Spleen (tissue), 11 donors: ENCODE data around the gene NPHP4. TPM values are rescaled to one million over a fixed set of nuclear protein-coding genes. Genes with fewer than 3 reads are reported as not detected.

ENCODE experiments used
- DNase-seq: peaks from one replicate; pipeline ENCODE4 v3.0.0-alpha.2; 2020
- H3K27ac ChIP-seq, 8 donors: fragments of 200-600 bp; sonication (generic) in 7 of 8; 1 replicate in 4 of 8; 2 replicates in 4 of 8; pipeline versions ENCODE4 v1.5.0 to v1.8.0; 2016 to 2021; ENCODE audit warnings: inconsistent platforms in 4 of 8, mild to moderate bottlenecking in 4 of 8, moderate library complexity in 1 of 8
- H3K27me3 ChIP-seq, 7 donors: fragments of 200-600 bp; sonication (generic) in 6 of 7; replicated peaks in 1 of 7; 1 replicate in 4 of 7; 2 replicates in 3 of 7; pipeline versions ENCODE4 v1.5.0 to v1.8.0; 2016 to 2021; ENCODE audit warnings: inconsistent platforms in 3 of 7, mild to moderate bottlenecking in 1 of 7
- H3K36me3 ChIP-seq, 6 donors: fragments of 200-600 bp; sonication (generic) in 5 of 6; 1 replicate in 4 of 6; 2 replicates in 2 of 6; pipeline versions ENCODE4 v1.5.0 to v1.8.0; 2016 to 2021; ENCODE audit warnings: inconsistent platforms in 2 of 6
- H3K4me1 ChIP-seq, 6 donors: fragments of 200-600 bp; sonication (generic) in 5 of 6; 1 replicate in 3 of 6; 2 replicates in 3 of 6; pipeline versions ENCODE4 v1.5.0 to v1.8.0; 2016 to 2021; ENCODE audit warnings: inconsistent platforms in 3 of 6
- H3K4me3 ChIP-seq, 8 donors: fragments of 200-600 bp; sonication (generic) in 7 of 8; 1 replicate in 4 of 8; 2 replicates in 4 of 8; pipeline versions ENCODE4 v1.5.0 to v1.8.0; 2016 to 2021; ENCODE audit warnings: inconsistent platforms in 4 of 8, mild to moderate bottlenecking in 4 of 8, moderate library complexity in 2 of 8
- H3K9me3 ChIP-seq, 8 donors: fragments of 200-600 bp; sonication (generic) in 7 of 8; 1 replicate in 4 of 8; 2 replicates in 4 of 8; pipeline versions ENCODE4 v1.5.0 to v1.8.0; 2016 to 2021; ENCODE audit warnings: inconsistent platforms in 4 of 8
- CTCF ChIP-seq, 11 experiments: fragments of 200-600 bp in 7 of 11; fragments of 450-650 bp in 4 of 11; sonication (generic) in 4 of 11; IDR thresholded peaks in 8 of 11; conservative IDR thresholded peaks in 3 of 11; 1 replicate in 7 of 11; 2 replicates in 4 of 11; pipeline versions ENCODE4 v1.4.0 to v1.8.0; 2016 to 2021; ENCODE audit warnings: antibody characterized with exemption in 11 of 11, inconsistent platforms in 4 of 11, mild to moderate bottlenecking in 1 of 11
- POLR2A ChIP-seq, 3 donors: fragments of 450-650 bp; IDR thresholded peaks; one replicate each; pipeline ENCODE4 v1.5.1; 2017; ENCODE audit warnings: antibody characterized with exemption in 3 of 3, mild to moderate bottlenecking in 1 of 3
- POLR2AphosphoS5 ChIP-seq, 3 donors: sonication (generic); formaldehyde crosslinking; IDR thresholded peaks; one replicate each; pipeline ENCODE4 v1.5.1; 2017; ENCODE audit warnings: antibody characterized with exemption in 3 of 3
- WGBS, 5 donors: extraction: QIAGEN DNeasy Blood & Tissue Kit in 3 of 5; methylation state at CpG; one replicate each; pipeline versions ENCODE4 v1.1.5 to v1.1.7; 2013 to 2018; 5-methylcytosine and 5-hydroxymethylcytosine counted together
- intact Hi-C: fragments of 100-400 bp; cut with DNase I; formaldehyde crosslinking; loops from one replicate; pipeline ENCODE4 v1.15.0; 2023; ENCODE audit warnings: low total_unique reads
- polyA plus RNA-seq, 3 donors: library from polyadenylated mRNA; stranded (reverse); fragments of 200-250 nt; gene quantifications; one replicate each; pipeline ENCODE4 v1.2.1, GENCODE V29; 2013
- total RNA-seq, 7 donors: library from RNA; depleted of rRNA in 3 of 7; stranded (reverse); fragments of >200 nt in 3 of 7; fragmentation: NEBNext Ultra II Directional in 4 of 7; extraction: Animal tissue kit (Norgen Biotek cat#: 25700) in 4 of 7; gene quantifications; one replicate each; pipeline versions ENCODE4 v1.1.0 to v1.2.1, GENCODE V29; 2016 to 2021
- donor health status: healthy with polysubstance abuse.
- donor health status: DM: no; HTN: no; CAD: no; lungs with moderate emphysema.
- donor health status: DM: no; HTN: no; CAD: no.
- donor health status: Bipolar disorder and iron deficiency.
- donor health status: healthy.
- donor health status: DM: no; HTN: no; CAD: no.
- donor health status: DM: yes; HTN: yes; CAD: no.

NPHP4 gene
- total and polyA plus RNA-seq, 10 donors = 1.2 to 17.5 (median 9.4) TPM

- Histone ChIP-seq H3K27ac (no peak overlapping the region), H3K27me3 (no peaks in the 10 kb centered on the region), H3K4me3 (no peak overlapping the region), H3K36me3 (peaks cover 0 to 86% (median 16%) of the 10 kb centered on the region in 6 donors), H3K4me1 (no peaks in the 10 kb centered on the region), H3K9me3 (no peaks in the 10 kb centered on the region)
- TF ChIP-seq POLR2A (IDR thresholded peaks at IDR 0.05) (no peak), CTCF (IDR thresholded peaks at IDR 0.05 in 8 of 11, conservative IDR thresholded peaks at IDR 0.05 in 3 of 11) (no peak), POLR2AphosphoS5 (IDR thresholded peaks at IDR 0.05) (no peak)
- intact Hi-C loops = no loop called here
- no peak for DNase-seq
- WGBS, 5 donors = 85 to 92% (median 90%) methylated on average over 13 of the region's 13 CpGs
Observed at GRCh38 chr1:5949085-5949760, 43.0 kb downstream of the NPHP4 start.

DNA sequence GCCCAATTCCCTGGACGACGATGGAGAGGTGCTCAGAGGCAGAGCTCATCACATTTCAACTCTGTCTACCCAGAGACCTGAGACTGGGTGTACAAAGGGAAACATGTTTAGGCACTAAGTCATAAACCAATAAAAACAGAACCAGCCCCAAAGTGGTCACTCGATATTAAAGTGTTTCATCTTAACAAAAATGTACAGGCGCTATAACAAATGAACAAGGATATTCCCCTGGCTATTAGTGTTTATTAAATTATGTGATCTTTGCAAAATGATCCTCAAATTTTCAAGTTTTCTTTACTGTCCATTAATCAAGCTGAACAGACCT, 43.6 kb downstream of the NPHP4 start:
- Histone ChIP-seq H3K36me3 (peaks cover 0 to 86% (median 16%) of the 10 kb centered on the region in 6 donors), H3K27ac (no peak overlapping the region), H3K4me1 (no peaks in the 10 kb centered on the region), H3K4me3 (no peak overlapping the region), H3K27me3 (no peaks in the 10 kb centered on the region), H3K9me3 (no peaks in the 10 kb centered on the region)
- no peak for DNase-seq
- no peak for TF ChIP-seq POLR2A (IDR thresholded peaks at IDR 0.05)
- no peak for TF ChIP-seq CTCF (IDR thresholded peaks at IDR 0.05 in 8 of 11, conservative IDR thresholded peaks at IDR 0.05 in 3 of 11)
- no peak for TF ChIP-seq POLR2AphosphoS5 (IDR thresholded peaks at IDR 0.05)
- intact Hi-C loops = no loop called here
- WGBS, 5 donors = 90 to 96% (median 95%) methylated on average over 4 of the region's 4 CpGs

GRCh38 chr1:5947978-5948680, 44.1 kb downstream of the NPHP4 start:
- intact Hi-C loops = no loop called here
- WGBS, 5 donors = 89 to 94% (median 91%) methylated on average over 19 to 20 of the region's 20 CpGs
- H3K4me3 ChIP-seq = no peak overlapping the region
- H3K36me3 ChIP-seq = peaks cover 0 to 86% (median 16%) of the 10 kb centered on the region in 6 donors
- H3K27ac ChIP-seq = no peak overlapping the region
- no peaks in the 10 kb centered on the region for H3K9me3 ChIP-seq
- no peaks in the 10 kb centered on the region for H3K27me3 ChIP-seq
- H3K4me1 ChIP-seq = no peaks in the 10 kb centered on the region
- no peak for TF ChIP-seq POLR2A (IDR thresholded peaks at IDR 0.05)
- no peak for TF ChIP-seq CTCF (IDR thresholded peaks at IDR 0.05 in 8 of 11, conservative IDR thresholded peaks at IDR 0.05 in 3 of 11)
- TF ChIP-seq POLR2AphosphoS5 (IDR thresholded peaks at IDR 0.05) = no peak
- no peak for DNase-seq

- H3K4me1 ChIP-seq = no peaks in the 10 kb centered on the region
- H3K36me3 ChIP-seq = peaks cover 0 to 89% (median 16%) of the 10 kb centered on the region in 6 donors
- 89 to 95% (median 93%) methylated on average over 20 to 22 of the region's 22 CpGs for WGBS, 5 donors
- no peak for TF ChIP-seq POLR2A (IDR thresholded peaks at IDR 0.05)
- no peak overlapping the region for H3K27ac ChIP-seq
- no peaks in the 10 kb centered on the region for H3K9me3 ChIP-seq
- DNase-seq = no peak
- no peaks in the 10 kb centered on the region for H3K27me3 ChIP-seq
- intact Hi-C loops = no loop called here
- H3K4me3 ChIP-seq = no peak overlapping the region
Observed at GRCh38 chr1:5947071-5947821, 45.0 kb downstream of the NPHP4 start.
